Memory B cell (primary cell): Measurements from ENCODE around the gene IFI44.
A peak's percentile ranks its signal among the peaks of the same experiment; 100 is the strongest.

Experiments used
- ATAC-seq: fragments of 150-1000 bp; cut with Tn5 transposase; 2 replicates; pipeline ENCODE4 v1.10.0; 2021; ENCODE audit warnings: low read depth, mild to moderate bottlenecking, moderate library complexity
- DNase-seq, 2 donors: peaks; one replicate each; pipeline ENCODE4 v3.0.0; 2022; ENCODE audit warnings: low spot score in 2 of 2
- H3K27ac Mint-ChIP-seq: one replicate; pipeline ENCODE4 v1.8.0; 2022; ENCODE audit warnings: mild to moderate bottlenecking, moderate library complexity, mixed read lengths
- H3K27me3 Mint-ChIP-seq: one replicate; pipeline ENCODE4 v1.8.0; 2022; ENCODE audit warnings: mixed read lengths
- H3K36me3 Mint-ChIP-seq: one replicate; pipeline ENCODE4 v1.8.0; 2022; ENCODE audit warnings: mild to moderate bottlenecking, mixed read lengths
- H3K4me1 Mint-ChIP-seq: one replicate; pipeline ENCODE4 v1.8.0; 2022; ENCODE audit warnings: mixed read lengths
- H3K4me3 Mint-ChIP-seq: one replicate; pipeline ENCODE4 v1.8.0; 2022; ENCODE audit warnings: mild to moderate bottlenecking, moderate library complexity, mixed read lengths
- H3K9me3 Mint-ChIP-seq: one replicate; pipeline ENCODE4 v1.8.0; 2022; ENCODE audit warnings: mixed read lengths

IFI44 gene, protein sequence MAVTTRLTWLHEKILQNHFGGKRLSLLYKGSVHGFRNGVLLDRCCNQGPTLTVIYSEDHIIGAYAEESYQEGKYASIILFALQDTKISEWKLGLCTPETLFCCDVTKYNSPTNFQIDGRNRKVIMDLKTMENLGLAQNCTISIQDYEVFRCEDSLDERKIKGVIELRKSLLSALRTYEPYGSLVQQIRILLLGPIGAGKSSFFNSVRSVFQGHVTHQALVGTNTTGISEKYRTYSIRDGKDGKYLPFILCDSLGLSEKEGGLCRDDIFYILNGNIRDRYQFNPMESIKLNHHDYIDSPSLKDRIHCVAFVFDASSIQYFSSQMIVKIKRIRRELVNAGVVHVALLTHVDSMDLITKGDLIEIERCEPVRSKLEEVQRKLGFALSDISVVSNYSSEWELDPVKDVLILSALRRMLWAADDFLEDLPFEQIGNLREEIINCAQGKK

DNA sequence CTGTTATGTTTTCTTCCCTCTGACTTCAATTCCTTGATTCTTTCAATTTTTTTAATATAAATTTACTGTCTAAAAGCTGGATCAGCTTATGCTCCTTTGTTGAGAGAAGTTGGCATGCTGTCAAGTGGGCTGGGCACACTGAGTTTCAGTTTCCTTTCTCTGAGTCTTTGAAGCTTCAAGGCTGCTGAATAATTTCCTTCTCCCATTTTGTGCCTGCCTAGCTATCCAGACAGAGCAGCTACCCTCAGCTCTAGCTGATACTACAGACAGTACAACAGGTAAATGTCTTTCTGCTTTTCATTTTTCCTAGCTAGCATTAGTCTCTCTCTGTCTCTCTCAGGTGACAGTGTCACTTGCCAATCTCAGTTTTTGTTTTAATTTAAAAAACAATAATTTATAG lies at the start of gene IFI44:
Gene IFI44, plus strand, starts transcription at position 204 of the 400 bp plus-strand sequence. CDS start 365 bp downstream, outside the sequence.
- ATAC-seq, result peak; percentile 94
- Mint-ChIP-seq H3K36me3 (peaks cover 9% of the 10 kb centered on the region), H3K4me1 (peaks cover 27% of the 10 kb centered on the region), H3K27me3 (no peaks in the 10 kb centered on the region), H3K4me3 (peak within 1 kb of the TSS; percentile 83), H3K9me3 (peaks cover 4% of the 10 kb centered on the region), H3K27ac (peak within 1 kb of the TSS; percentile 33)
- DNase-seq, result peak in 1 of 2 donors; percentile 19

DNA sequence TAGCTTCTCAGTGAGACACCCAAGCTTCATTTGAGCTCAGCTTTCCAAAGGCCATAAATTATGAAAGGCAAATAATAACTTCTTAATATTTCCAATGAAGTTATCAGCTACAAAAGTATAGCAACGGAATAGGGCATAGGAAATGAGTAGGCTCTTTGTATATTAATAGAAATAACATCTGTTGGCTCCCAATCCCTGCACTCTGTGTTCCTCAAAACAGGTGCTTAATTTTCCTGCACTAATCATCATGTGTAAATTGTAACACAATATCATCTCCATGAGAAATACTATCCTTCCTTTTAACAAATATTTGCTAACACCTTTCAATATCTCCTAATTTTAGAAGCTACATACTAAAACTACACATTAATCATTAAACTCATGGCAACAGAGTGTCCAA lies 48.6 kb upstream of the IFI44 start:
- Mint-ChIP-seq H3K4me3 (no peak overlapping the region), H3K9me3 (no peaks in the 10 kb centered on the region), H3K27me3 (no peaks in the 10 kb centered on the region), H3K4me1 (no peaks in the 10 kb centered on the region), H3K36me3 (no peaks in the 10 kb centered on the region), H3K27ac (no peak overlapping the region)
- no peak for ATAC-seq
- no peak for DNase-seq

DNA sequence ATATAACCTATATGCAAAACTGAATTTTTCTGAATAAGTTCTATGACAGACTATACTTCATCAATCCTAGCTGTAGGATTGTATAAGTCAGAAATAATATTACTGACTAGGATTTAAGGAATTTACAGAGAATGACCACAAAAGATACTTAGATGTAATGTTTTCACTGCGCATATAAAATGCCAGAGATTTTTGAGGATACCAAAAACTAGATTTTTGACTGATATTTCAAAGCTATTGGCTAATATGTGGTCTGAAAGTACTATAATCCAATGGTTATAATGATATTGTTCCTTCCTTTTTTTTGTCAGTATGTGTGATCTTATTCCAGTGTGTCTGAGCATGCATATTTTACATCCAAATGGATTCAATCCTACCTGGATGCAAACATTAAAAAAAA lies 46.4 kb upstream of the IFI44 start:
- no peak for ATAC-seq
- H3K36me3 Mint-ChIP-seq, result no peaks in the 10 kb centered on the region

DNA sequence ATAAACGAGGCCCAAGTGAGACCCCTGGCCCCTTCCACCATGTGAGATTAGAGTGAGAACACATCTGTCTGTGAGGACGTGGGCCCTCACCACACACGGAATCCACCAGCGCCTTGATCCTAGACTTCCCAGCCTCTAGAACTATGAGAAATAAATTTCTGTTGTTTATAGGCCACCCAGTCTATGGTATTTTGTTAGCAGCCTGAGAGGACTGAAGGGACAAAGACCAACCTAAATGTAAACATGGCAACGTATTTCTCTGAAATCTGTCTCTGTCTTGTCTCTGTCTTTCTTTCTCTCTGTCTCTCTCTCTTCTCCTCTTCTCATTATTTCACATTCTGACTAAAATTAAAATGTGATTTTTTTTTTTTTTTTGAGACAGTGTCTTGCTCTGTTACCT lies 45.0 kb upstream of the IFI44 start:
- Mint-ChIP-seq H3K4me3 (no peak overlapping the region), H3K36me3 (no peaks in the 10 kb centered on the region), H3K27ac (no peak overlapping the region)

More for the DNA sequence above, 46.4 kb upstream of the IFI44 start:
- no peaks in the 10 kb centered on the region for H3K9me3 Mint-ChIP-seq
- H3K27me3 Mint-ChIP-seq, result peaks cover 2% of the 10 kb centered on the region
- no peaks in the 10 kb centered on the region for H3K4me1 Mint-ChIP-seq
- DNase-seq, result no peak
- H3K27ac Mint-ChIP-seq, result no peak overlapping the region
- no peak overlapping the region for H3K4me3 Mint-ChIP-seq

DNA sequence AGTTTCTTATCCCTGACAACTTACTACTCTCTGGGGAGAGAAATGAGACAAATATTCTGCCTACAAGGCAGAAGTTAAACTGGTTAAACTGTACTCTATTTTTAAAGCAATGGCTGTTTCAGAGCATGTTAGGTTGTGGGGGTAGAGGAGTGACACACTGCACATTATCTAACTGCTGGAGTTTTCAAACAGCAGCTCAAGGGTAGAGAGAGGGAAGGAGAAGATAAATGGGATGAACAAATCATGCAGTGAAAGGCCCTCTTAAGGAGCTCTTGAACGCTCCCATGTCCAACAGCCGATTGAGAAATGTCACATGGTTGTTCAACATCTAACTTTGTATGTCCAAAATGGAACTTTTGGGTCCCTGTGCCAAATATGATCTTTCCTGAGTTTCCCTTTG lies 43.4 kb upstream of the IFI44 start:
- H3K36me3 Mint-ChIP-seq, result no peaks in the 10 kb centered on the region
- no peak overlapping the region for H3K27ac Mint-ChIP-seq
- H3K4me1 Mint-ChIP-seq, result no peaks in the 10 kb centered on the region
- no peak for ATAC-seq
- peaks cover 3% of the 10 kb centered on the region for H3K27me3 Mint-ChIP-seq
- H3K9me3 Mint-ChIP-seq, result no peaks in the 10 kb centered on the region
- H3K4me3 Mint-ChIP-seq, result no peak overlapping the region
- DNase-seq, result no peak

More for the DNA sequence above, 45.0 kb upstream of the IFI44 start:
- H3K27me3 Mint-ChIP-seq, result peaks cover 3% of the 10 kb centered on the region
- no peak for DNase-seq
- ATAC-seq, result no peak
- no peaks in the 10 kb centered on the region for H3K4me1 Mint-ChIP-seq
- H3K9me3 Mint-ChIP-seq, result no peaks in the 10 kb centered on the region

DNA sequence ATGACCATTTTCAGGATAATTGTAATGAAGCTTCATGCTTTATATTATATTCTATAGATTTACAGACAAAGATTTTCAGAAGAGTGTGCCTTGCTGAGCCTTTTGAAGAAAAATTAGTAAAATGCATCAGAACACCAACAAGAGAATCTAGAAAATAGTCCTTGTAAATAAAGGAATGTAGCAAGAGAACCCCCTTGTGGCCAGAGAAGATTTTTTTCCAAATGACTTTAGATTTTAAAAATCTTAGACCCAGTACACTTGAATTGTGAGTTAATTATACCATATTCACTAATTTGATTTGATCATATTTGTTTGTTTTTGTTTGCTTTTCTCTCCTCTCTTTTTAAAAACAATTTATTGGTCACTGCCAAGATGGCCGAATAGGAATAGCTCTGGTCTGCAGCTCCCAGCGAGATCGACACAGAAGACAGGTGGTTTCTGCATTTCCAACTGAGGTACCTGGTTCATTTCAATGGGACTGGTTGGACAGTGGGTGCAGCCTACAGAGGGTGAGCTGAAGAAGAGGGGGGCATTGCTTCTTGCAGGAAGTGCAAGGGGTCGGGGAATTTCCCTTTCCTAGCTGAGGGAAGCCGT lies 42.2 kb upstream of the IFI44 start:
- ATAC-seq (no peak), DNase-seq (no peak)
- no peaks in the 10 kb centered on the region for H3K9me3 Mint-ChIP-seq
- H3K27me3 Mint-ChIP-seq, result peaks cover 3% of the 10 kb centered on the region
- H3K4me3 Mint-ChIP-seq, result no peak overlapping the region
- no peaks in the 10 kb centered on the region for H3K4me1 Mint-ChIP-seq
- no peaks in the 10 kb centered on the region for H3K36me3 Mint-ChIP-seq
- no peak overlapping the region for H3K27ac Mint-ChIP-seq

- Mint-ChIP-seq H3K4me1 (no peaks in the 10 kb centered on the region), H3K9me3 (no peaks in the 10 kb centered on the region), H3K27ac (no peak overlapping the region), H3K4me3 (no peak overlapping the region), H3K36me3 (no peaks in the 10 kb centered on the region), H3K27me3 (peaks cover 3% of the 10 kb centered on the region)
- DNase-seq (no peak), ATAC-seq (no peak)
These were observed 41.7 kb upstream of the IFI44 start for GRCh38 chr1:78607944-78608343.

DNA sequence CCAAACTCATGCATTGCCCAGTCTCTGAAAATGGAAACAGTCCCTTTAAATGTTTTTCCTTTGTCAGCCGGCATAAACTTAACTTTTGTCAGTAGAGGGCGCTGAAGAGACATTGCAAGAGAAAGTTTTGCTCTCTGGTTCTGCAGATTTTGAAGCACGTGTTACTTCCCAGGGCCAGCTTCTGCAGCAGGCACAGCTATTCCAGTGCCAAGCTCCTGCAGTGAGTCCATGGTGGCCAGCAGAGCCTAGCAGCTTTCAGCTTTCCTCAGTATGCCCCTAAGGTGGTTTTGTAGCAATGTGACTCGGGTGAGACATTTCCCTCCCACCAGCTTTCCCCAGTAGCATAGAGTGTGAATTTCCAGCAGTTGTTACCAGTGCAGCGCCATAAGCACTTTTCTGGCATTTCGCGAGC lies 32.0 kb upstream of the IFI44 start:
- no peaks in the 10 kb centered on the region for H3K9me3 Mint-ChIP-seq
- no peak overlapping the region for H3K4me3 Mint-ChIP-seq
- H3K27ac Mint-ChIP-seq, result no peak overlapping the region
- ATAC-seq (peak; percentile 69), DNase-seq (peak; percentile 33 to 62)
- H3K4me1 Mint-ChIP-seq, result peaks cover 28% of the 10 kb centered on the region
- H3K36me3 Mint-ChIP-seq, result no peaks in the 10 kb centered on the region
- H3K27me3 Mint-ChIP-seq, result no peaks in the 10 kb centered on the region

DNA sequence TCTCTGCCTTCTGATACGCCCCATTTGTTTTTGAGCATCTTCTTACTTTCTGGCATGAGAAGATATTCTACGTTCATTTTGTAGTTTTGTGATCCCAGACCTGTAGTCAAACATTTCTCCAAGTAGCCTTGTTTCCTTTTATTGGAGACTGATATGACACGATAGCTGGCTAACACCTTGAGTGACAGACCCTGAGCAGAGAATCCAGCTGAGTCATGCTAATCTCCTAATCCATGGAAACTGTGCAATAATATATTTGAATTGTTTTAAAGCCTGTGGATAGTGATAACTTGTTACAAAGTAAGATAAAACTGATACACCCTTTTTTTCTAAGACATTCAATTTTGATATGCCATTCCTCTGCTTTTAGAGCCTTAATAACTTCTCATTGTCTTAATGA lies 30.6 kb upstream of the IFI44 start:
- peak overlapping the region; percentile 79 for H3K27ac Mint-ChIP-seq
- H3K9me3 Mint-ChIP-seq, result no peaks in the 10 kb centered on the region
- peaks cover 28% of the 10 kb centered on the region for H3K4me1 Mint-ChIP-seq
- H3K4me3 Mint-ChIP-seq, result peak overlapping the region; percentile 11
- H3K27me3 Mint-ChIP-seq, result no peaks in the 10 kb centered on the region
- no peak for ATAC-seq
- no peaks in the 10 kb centered on the region for H3K36me3 Mint-ChIP-seq
- no peak for DNase-seq

GRCh38 chr1:78619446-78619802 lies 30.2 kb upstream of the IFI44 start:
- no peak for DNase-seq
- Mint-ChIP-seq H3K4me3 (peak overlapping the region; percentile 11), H3K27ac (peak overlapping the region; percentile 79), H3K4me1 (peaks cover 28% of the 10 kb centered on the region), H3K9me3 (no peaks in the 10 kb centered on the region), H3K27me3 (no peaks in the 10 kb centered on the region), H3K36me3 (no peaks in the 10 kb centered on the region)
- peak; percentile 14 for ATAC-seq

- Mint-ChIP-seq H3K9me3 (no peaks in the 10 kb centered on the region), H3K36me3 (no peaks in the 10 kb centered on the region), H3K4me3 (peak within 1 kb of the TSS; percentile 69), H3K27me3 (no peaks in the 10 kb centered on the region), H3K4me1 (peaks cover 28% of the 10 kb centered on the region), H3K27ac (peak within 1 kb of the TSS; percentile 79)
- DNase-seq (peak; percentile 18 to 19), ATAC-seq (peak; percentile 42)
These were observed 29.6 kb upstream of the IFI44 start, which contains the start of gene IFI44L for GRCh38 chr1:78619803-78620579. Gene IFI44L, plus strand, starts transcription at chr1:78620448. Its CDS starts 7,468 bp downstream, at chr1:78627916.

DNA sequence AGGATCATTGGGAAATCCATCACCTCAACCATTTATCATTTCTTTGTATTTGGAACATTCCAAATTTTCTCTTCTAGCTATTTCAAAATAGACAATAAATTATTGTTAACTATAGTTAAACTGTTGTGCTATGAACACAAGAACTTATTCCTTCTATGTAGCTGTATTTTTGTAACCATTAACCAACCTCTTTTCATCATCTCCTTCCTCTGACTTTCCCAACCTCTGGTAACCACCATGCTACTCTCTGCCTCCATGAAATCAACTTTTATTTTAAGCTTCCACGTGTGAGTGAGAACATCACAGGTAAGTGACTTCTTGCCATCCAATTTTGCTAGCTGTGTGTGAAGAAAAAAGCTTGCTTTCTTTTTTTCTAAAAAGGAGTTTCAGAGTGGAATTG lies 29.0 kb upstream of the IFI44 start:
- no peak for ATAC-seq
- DNase-seq, result no peak
- H3K36me3 Mint-ChIP-seq, result no peaks in the 10 kb centered on the region
- H3K4me1 Mint-ChIP-seq, result peaks cover 28% of the 10 kb centered on the region
- peak overlapping the region; percentile 69 for H3K4me3 Mint-ChIP-seq
- no peaks in the 10 kb centered on the region for H3K9me3 Mint-ChIP-seq
- H3K27me3 Mint-ChIP-seq, result no peaks in the 10 kb centered on the region
- peak overlapping the region; percentile 79 for H3K27ac Mint-ChIP-seq

- no peaks in the 10 kb centered on the region for H3K9me3 Mint-ChIP-seq
- no peak for DNase-seq
- peak overlapping the region; percentile 38 for H3K4me3 Mint-ChIP-seq
- H3K27ac Mint-ChIP-seq, result peak overlapping the region; percentile 33
- H3K4me1 Mint-ChIP-seq, result peaks cover 29% of the 10 kb centered on the region
- no peaks in the 10 kb centered on the region for H3K27me3 Mint-ChIP-seq
- no peaks in the 10 kb centered on the region for H3K36me3 Mint-ChIP-seq
- no peak for ATAC-seq
These were observed 27.1 kb upstream of the IFI44 start for GRCh38 chr1:78622548-78622947.

- Mint-ChIP-seq H3K9me3 (no peaks in the 10 kb centered on the region), H3K36me3 (peaks cover 3% of the 10 kb centered on the region), H3K4me3 (no peak overlapping the region), H3K4me1 (peaks cover 20% of the 10 kb centered on the region), H3K27me3 (no peaks in the 10 kb centered on the region), H3K27ac (peak overlapping the region; percentile 31)
- ATAC-seq, result no peak
- no peak for DNase-seq
These were observed 25.6 kb upstream of the IFI44 start for GRCh38 chr1:78624035-78624434.
